OCI-LY3 (cell line): ENCODE data around the gene KIF1B.
"Not testable (repeated sequence)": the region's sequence is repeated elsewhere in the genome, so short reads cannot be mapped to it uniquely, and the experiment has no call there.

ENCODE experiments used
- H2AFZ ChIP-seq: fragments of 200-600, 300-600 bp; shearing (Covaris generic); 2 replicates; pipeline ENCODE4 v1.6.0; 2014; ENCODE audit warnings: antibody characterized with exemption, low read depth, low read length
- H3K27ac ChIP-seq: fragments of 200-600, 300-600 bp; sonication (generic); 2 replicates; pipeline ENCODE4 v1.5.1; 2014; ENCODE audit warnings: mild to moderate bottlenecking, low read length, moderate library complexity, mixed read lengths
- H3K27me3 ChIP-seq: fragments of 200-600, 300-600 bp; sonication (generic); 2 replicates; pipeline ENCODE4 v1.6.1; 2014; ENCODE audit warnings: low read depth, low read length, mixed read lengths
- H3K36me3 ChIP-seq: fragments of 200-600, 300-600 bp; sonication (generic); replicated peaks from 2 replicates; pipeline ENCODE3; 2014; ENCODE audit warnings: low read depth, low read length, mixed read lengths
- H3K4me1 ChIP-seq: fragments of 300-600, 200-600 bp; sonication (generic); 2 replicates; pipeline ENCODE4 v1.6.1; 2014; ENCODE audit warnings: low read length, mixed read lengths
- H3K4me2 ChIP-seq: fragments of 200-600, 300-600 bp; sonication (generic); 2 replicates; pipeline ENCODE4 v1.6.1; 2014; ENCODE audit warnings: low read length, mixed read lengths
- H3K4me3 ChIP-seq: fragments of 300-600, 200-600 bp; sonication (generic); 2 replicates; pipeline ENCODE4 v1.5.1; 2014; ENCODE audit warnings: antibody characterized with exemption, mild to moderate bottlenecking, low read length, moderate library complexity
- H3K79me2 ChIP-seq: fragments of 300-600, 200-600 bp; shearing (Covaris generic); 2 replicates; pipeline ENCODE4 v1.6.1; 2014; ENCODE audit warnings: mild to moderate bottlenecking, low read length, mixed read lengths
- H3K9ac ChIP-seq: fragments of 300-600, 200-600 bp; shearing (Covaris generic); 2 replicates; pipeline ENCODE4 v1.6.0; 2014; ENCODE audit warnings: mild to moderate bottlenecking, low read length, moderate library complexity
- H3K9me3 ChIP-seq: fragments of 200-600, 300-600 bp; shearing (Covaris generic); 2 replicates; pipeline ENCODE4 v1.6.1; 2014; ENCODE audit warnings: low read length, mixed read lengths; ENCODE audit not compliant: insufficient read depth
- H4K20me1 ChIP-seq: fragments of 200-600, 300-600 bp; sonication (generic); 2 replicates; pipeline ENCODE4 v1.6.1; 2016; ENCODE audit warnings: low read length, mixed read lengths; ENCODE audit not compliant: insufficient read depth
- EZH2phosphoT487 ChIP-seq: fragments of 200-600 bp; shearing (Covaris generic); IDR thresholded peaks from 2 replicates; pipeline ENCODE4 v1.6.1; 2018; ENCODE audit warnings: antibody characterized with exemption, mixed run types, low read depth
- TF ChIP-seq, protein P1 (sequence below): fragments of 200-600, 300-600 bp; sonication (generic); IDR thresholded peaks from 2 replicates; pipeline ENCODE4 v1.5.1; 2014; ENCODE audit warnings: antibody characterized with exemption, low read length, low read depth

KIF1B gene

DNA sequence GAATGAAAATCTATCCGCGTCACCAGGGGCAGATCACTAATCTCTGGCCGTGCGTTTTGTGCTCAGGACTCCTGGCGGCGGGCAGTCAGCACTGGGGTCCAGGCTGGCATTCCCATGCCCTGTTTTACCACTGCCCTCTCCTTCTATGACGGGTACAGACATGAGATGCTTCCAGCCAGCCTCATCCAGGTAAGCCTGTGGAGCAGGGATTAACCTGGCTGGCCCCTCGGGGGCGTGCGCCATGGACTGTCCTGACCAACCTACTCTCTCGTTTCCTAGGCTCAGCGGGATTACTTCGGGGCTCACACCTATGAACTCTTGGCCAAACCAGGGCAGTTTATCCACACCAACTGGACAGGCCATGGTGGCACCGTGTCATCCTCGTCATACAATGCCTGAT is 209.0 kb downstream of the KIF1B start:
- Histone ChIP-seq H3K36me3 (peaks cover 8% of the 10 kb centered on the region), H3K27me3 (no peaks in the 10 kb centered on the region), H3K27ac (no peak overlapping the region), H3K9ac (no peak overlapping the region), H3K79me2 (no peaks in the 10 kb centered on the region), H2AFZ (no peak overlapping the region), H3K9me3 (no peaks in the 10 kb centered on the region), H3K4me1 (no peaks in the 10 kb centered on the region), H3K4me3 (no peak overlapping the region), H3K4me2 (no peak overlapping the region), H4K20me1 (no peaks in the 10 kb centered on the region)
- TF ChIP-seq, protein P1, sequence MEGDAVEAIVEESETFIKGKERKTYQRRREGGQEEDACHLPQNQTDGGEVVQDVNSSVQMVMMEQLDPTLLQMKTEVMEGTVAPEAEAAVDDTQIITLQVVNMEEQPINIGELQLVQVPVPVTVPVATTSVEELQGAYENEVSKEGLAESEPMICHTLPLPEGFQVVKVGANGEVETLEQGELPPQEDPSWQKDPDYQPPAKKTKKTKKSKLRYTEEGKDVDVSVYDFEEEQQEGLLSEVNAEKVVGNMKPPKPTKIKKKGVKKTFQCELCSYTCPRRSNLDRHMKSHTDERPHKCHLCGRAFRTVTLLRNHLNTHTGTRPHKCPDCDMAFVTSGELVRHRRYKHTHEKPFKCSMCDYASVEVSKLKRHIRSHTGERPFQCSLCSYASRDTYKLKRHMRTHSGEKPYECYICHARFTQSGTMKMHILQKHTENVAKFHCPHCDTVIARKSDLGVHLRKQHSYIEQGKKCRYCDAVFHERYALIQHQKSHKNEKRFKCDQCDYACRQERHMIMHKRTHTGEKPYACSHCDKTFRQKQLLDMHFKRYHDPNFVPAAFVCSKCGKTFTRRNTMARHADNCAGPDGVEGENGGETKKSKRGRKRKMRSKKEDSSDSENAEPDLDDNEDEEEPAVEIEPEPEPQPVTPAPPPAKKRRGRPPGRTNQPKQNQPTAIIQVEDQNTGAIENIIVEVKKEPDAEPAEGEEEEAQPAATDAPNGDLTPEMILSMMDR = no peak
- no peak for TF ChIP-seq EZH2phosphoT487

DNA sequence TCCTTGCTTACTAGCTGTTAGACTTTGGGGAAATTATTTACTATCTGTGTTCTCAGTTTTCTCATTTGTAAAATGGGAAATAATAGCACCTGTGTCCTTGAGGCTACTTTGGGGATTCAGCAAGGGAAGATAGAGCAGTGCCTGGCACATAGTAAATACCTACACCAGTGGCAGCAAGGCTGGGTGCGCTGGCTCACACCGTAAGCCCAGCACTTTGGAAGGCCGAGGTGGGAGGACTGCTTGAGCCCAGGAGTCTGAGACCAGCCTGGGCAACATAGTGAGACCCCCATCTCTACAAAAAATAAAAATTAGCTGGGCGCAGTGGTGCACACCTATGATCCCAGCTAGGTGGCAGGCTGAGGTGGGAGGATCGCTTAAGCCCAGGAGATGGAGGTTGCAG is 211.3 kb downstream of the KIF1B start:
- H3K9ac ChIP-seq = no peak overlapping the region
- H3K27me3 ChIP-seq = no peaks in the 10 kb centered on the region
- H3K4me1 ChIP-seq = no peaks in the 10 kb centered on the region
- H3K4me3 ChIP-seq = no peak overlapping the region
- H3K9me3 ChIP-seq = no peaks in the 10 kb centered on the region
- no peak overlapping the region for H2AFZ ChIP-seq
- H3K27ac ChIP-seq = no peak overlapping the region
- H4K20me1 ChIP-seq = no peaks in the 10 kb centered on the region
- no peak overlapping the region for H3K4me2 ChIP-seq
- no peak for TF ChIP-seq EZH2phosphoT487
- TF ChIP-seq, protein P1 = no peak
- H3K79me2 ChIP-seq = no peaks in the 10 kb centered on the region
- peaks cover 8% of the 10 kb centered on the region for H3K36me3 ChIP-seq

DNA sequence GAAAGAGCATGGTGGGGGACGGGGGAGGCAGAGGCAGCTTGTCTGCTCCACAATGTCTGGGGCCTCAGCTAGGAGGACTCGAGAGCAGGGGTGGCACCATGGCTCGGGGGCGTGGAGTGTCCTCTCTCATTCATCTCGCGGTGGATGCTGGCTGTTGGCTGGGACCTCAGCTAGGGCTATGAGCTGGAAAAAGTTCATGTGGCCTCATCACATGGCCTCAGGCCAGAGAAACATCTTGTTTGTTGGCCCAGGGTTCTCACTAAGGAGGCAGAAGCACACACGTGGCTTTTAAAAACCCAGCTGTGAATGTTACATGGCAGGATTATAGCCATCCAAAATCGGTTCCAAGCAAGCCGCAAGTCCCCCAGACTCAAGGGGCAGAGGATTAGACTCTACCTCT is 213.7 kb downstream of the KIF1B start:
- H3K9me3 ChIP-seq = no peaks in the 10 kb centered on the region
- no peaks in the 10 kb centered on the region for H3K27me3 ChIP-seq
- no peak overlapping the region for H2AFZ ChIP-seq
- no peak overlapping the region for H3K4me3 ChIP-seq
- H3K9ac ChIP-seq = no peak overlapping the region
- H4K20me1 ChIP-seq = no peaks in the 10 kb centered on the region
- H3K36me3 ChIP-seq = no peaks in the 10 kb centered on the region
- H3K27ac ChIP-seq = no peak overlapping the region
- H3K79me2 ChIP-seq = no peaks in the 10 kb centered on the region
- TF ChIP-seq EZH2phosphoT487 = no peak
- TF ChIP-seq, protein P1 = no peak
- 0 out of 2 replicates have a peak, but pooled peaks cover 2% of the 10 kb centered on the region for H3K4me1 ChIP-seq
- no peak overlapping the region for H3K4me2 ChIP-seq

DNA sequence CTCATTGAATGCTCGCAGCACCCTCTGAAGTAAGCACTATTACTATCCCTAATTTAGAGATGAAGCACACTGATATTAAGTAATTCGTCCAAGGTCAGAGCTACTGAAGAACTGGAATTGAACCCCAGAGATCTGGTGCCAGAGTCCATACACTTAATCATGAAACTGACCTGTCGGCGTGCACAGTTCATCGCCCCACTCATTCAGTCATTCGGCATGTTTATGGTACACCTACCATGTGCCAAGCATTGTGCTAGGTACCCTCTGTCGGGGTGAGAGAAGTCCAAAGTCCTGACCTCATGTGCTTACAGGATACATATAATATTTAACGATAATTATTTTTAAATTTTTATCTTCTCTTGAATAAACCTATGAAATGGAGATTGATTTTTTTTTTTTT is 214.3 kb downstream of the KIF1B start:
- Histone ChIP-seq H3K4me1 (peaks cover 5% of the 10 kb centered on the region; the same call in 1 of the 2 replicates), H3K4me2 (no peak overlapping the region), H3K36me3 (no peaks in the 10 kb centered on the region), H3K79me2 (no peaks in the 10 kb centered on the region), H3K9me3 (no peaks in the 10 kb centered on the region), H4K20me1 (no peaks in the 10 kb centered on the region), H3K27ac (no peak overlapping the region), H3K27me3 (no peaks in the 10 kb centered on the region), H3K4me3 (no peak overlapping the region), H3K9ac (no peak overlapping the region), H2AFZ (no peak overlapping the region)
- TF ChIP-seq EZH2phosphoT487 = no peak
- TF ChIP-seq, protein P1 = no peak

DNA sequence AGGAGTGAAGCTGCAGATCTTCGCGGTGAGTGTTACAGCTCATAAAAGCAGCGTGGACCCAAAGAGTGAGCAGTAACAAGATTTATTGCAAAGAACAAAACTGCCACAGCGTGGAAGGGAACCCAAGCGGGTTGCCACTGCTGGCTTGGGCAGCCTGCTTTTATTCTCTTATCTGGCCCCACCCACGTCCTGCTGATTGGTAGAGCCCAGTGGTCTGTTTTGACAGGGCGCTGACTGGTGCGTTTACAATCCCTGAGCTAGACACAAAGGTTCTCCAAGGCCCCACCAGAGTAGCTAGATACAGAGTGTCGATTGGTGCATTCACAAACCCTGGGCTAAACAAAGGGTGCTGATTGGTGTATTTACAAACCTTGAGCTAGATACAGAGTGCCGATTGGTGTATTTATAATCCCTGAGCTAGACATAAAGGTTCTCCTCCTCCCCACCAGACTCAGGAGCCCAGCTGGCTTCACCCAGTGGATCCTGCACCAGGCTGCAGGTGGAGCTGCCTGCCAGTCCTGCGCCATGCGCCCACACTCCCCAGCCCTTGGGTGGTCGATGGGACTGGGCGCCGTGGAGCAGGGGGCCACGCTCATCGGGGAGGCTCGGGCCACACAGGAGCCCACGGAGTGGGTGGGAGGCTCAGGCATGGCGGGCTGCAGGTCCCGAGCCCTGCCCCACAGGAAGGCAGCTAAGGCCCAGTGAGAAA is 215.6 kb downstream of the KIF1B start:
- H3K27me3 ChIP-seq, H4K20me1 ChIP-seq, H2AFZ ChIP-seq, H3K9me3 ChIP-seq, H3K79me2 ChIP-seq, H3K4me3 ChIP-seq, H3K4me1 ChIP-seq, H3K27ac ChIP-seq, H3K36me3 ChIP-seq, H3K4me2 ChIP-seq, H3K9ac ChIP-seq: not testable (repeated sequence)

DNA sequence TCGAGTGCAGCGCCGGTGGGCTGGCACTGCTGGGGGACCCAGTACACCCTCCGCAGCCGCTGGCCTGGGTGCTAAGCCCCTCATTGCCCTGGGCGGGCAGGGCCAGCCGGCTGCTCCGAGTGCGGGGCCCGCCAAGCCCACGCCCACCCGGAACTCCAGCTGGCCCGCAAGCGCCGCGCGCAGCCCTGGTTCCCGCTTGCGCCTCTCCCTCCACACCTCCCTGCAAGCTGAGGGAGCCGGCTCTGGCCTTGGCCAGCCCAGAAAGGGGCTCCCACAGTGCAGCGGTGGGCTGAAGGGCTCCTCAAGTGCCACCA is 216.1 kb downstream of the KIF1B start:
- not testable (repeated sequence) for H3K36me3 ChIP-seq, H3K27ac ChIP-seq, H2AFZ ChIP-seq, H3K27me3 ChIP-seq, H3K4me2 ChIP-seq, H3K79me2 ChIP-seq, H3K9ac ChIP-seq, H3K9me3 ChIP-seq, H3K4me3 ChIP-seq, H4K20me1 ChIP-seq
- H3K4me1 ChIP-seq = peaks cover 10% of the 10 kb centered on the region
